Activated T-cell treated with anti-CD3 and anti-CD28 coated beads, Interleukin-2, amount 50 U/mL, for 24 hours (primary cell): ENCODE results near the gene RIPK3.
A peak's percentile ranks its signal among the peaks of the same experiment; 100 is the strongest.

Experiments
- DNase-seq: peaks from one replicate; pipeline ENCODE4 v3.0.0-alpha.2; 2020
- H3K27ac Mint-ChIP-seq: 2 replicates; pipeline ENCODE4 v1.8.0; 2020; ENCODE audit warnings: mild to moderate bottlenecking, mixed read lengths
- H3K27me3 Mint-ChIP-seq: 2 replicates; pipeline ENCODE4 v1.8.0; 2020; ENCODE audit warnings: mixed read lengths
- H3K36me3 Mint-ChIP-seq: 2 replicates; pipeline ENCODE4 v1.8.0; 2020; ENCODE audit warnings: low read depth, mixed read lengths
- H3K4me1 Mint-ChIP-seq: 2 replicates; pipeline ENCODE4 v1.8.0; 2020; ENCODE audit warnings: low read depth, mixed read lengths
- H3K4me3 Mint-ChIP-seq: 2 replicates; pipeline ENCODE4 v1.8.0; 2020; ENCODE audit warnings: mild to moderate bottlenecking, moderate library complexity, mixed read lengths
- H3K9me3 Mint-ChIP-seq: 2 replicates; pipeline ENCODE4 v1.8.0; 2020; ENCODE audit warnings: mixed read lengths

The RIPK3 gene

GRCh38 chr14:24298892-24299254, 40.9 kb downstream of the RIPK3 start:
- Mint-ChIP-seq H3K9me3 (no peaks in the 10 kb centered on the region), H3K4me1 (peaks cover 60% of the 10 kb centered on the region)

GRCh38 chr14:24297190-24297964, 42.4 kb downstream of the RIPK3 start:
- H3K36me3 Mint-ChIP-seq = peaks cover 67% of the 10 kb centered on the region
- H3K27ac Mint-ChIP-seq = peak overlapping the region; percentile 79
- peaks cover 58% of the 10 kb centered on the region for H3K4me1 Mint-ChIP-seq
- no peak overlapping the region for H3K4me3 Mint-ChIP-seq
- no peak for DNase-seq
- H3K27me3 Mint-ChIP-seq = no peaks in the 10 kb centered on the region
- no peaks in the 10 kb centered on the region for H3K9me3 Mint-ChIP-seq

More at GRCh38 chr14:24298892-24299254, 40.9 kb downstream of the RIPK3 start:
- peak overlapping the region; percentile 96 for H3K27ac Mint-ChIP-seq
- peak overlapping the region; percentile 92 for H3K4me3 Mint-ChIP-seq
- H3K36me3 Mint-ChIP-seq = peaks cover 74% of the 10 kb centered on the region
- H3K27me3 Mint-ChIP-seq = no peaks in the 10 kb centered on the region
- DNase-seq = no peak

GRCh38 chr14:24296341-24297157, 43.2 kb downstream of the RIPK3 start:
- peak; percentile 74 for DNase-seq
- Mint-ChIP-seq H3K27me3 (no peaks in the 10 kb centered on the region), H3K36me3 (peaks cover 67% of the 10 kb centered on the region), H3K4me1 (peaks cover 50% of the 10 kb centered on the region), H3K4me3 (no peak overlapping the region), H3K9me3 (no peaks in the 10 kb centered on the region), H3K27ac (peak overlapping the region; percentile 79)

- no peaks in the 10 kb centered on the region for H3K27me3 Mint-ChIP-seq
- no peaks in the 10 kb centered on the region for H3K9me3 Mint-ChIP-seq
- no peak overlapping the region for H3K27ac Mint-ChIP-seq
- DNase-seq = no peak
- no peak overlapping the region for H3K4me3 Mint-ChIP-seq
- peaks cover 65% of the 10 kb centered on the region for H3K36me3 Mint-ChIP-seq
- peaks cover 51% of the 10 kb centered on the region for H3K4me1 Mint-ChIP-seq
These were observed 46.3 kb downstream of the RIPK3 start for GRCh38 chr14:24293525-24293924.

GRCh38 chr14:24292118-24292807, 47.5 kb downstream of the RIPK3 start:
- no peaks in the 10 kb centered on the region for H3K9me3 Mint-ChIP-seq
- peaks cover 66% of the 10 kb centered on the region for H3K36me3 Mint-ChIP-seq
- no peak for DNase-seq
- H3K27ac Mint-ChIP-seq = no peak overlapping the region
- no peak overlapping the region for H3K4me3 Mint-ChIP-seq
- peaks cover 46% of the 10 kb centered on the region for H3K4me1 Mint-ChIP-seq
- H3K27me3 Mint-ChIP-seq = no peaks in the 10 kb centered on the region

GRCh38 chr14:24291446-24292117, 48.2 kb downstream of the RIPK3 start:
- Mint-ChIP-seq H3K9me3 (no peaks in the 10 kb centered on the region), H3K27me3 (no peaks in the 10 kb centered on the region), H3K4me1 (peaks cover 39% of the 10 kb centered on the region), H3K4me3 (no peak overlapping the region), H3K27ac (no peak overlapping the region), H3K36me3 (peaks cover 65% of the 10 kb centered on the region)
- no peak for DNase-seq

GRCh38 chr14:24290746-24291145, 49.0 kb downstream of the RIPK3 start:
- Mint-ChIP-seq H3K27me3 (no peaks in the 10 kb centered on the region), H3K36me3 (peaks cover 56% of the 10 kb centered on the region), H3K9me3 (no peaks in the 10 kb centered on the region), H3K27ac (no peak overlapping the region), H3K4me1 (peaks cover 31% of the 10 kb centered on the region), H3K4me3 (no peak overlapping the region)
- no peak for DNase-seq

- Mint-ChIP-seq H3K4me1 (peaks cover 29% of the 10 kb centered on the region), H3K27me3 (no peaks in the 10 kb centered on the region), H3K9me3 (no peaks in the 10 kb centered on the region), H3K36me3 (peaks cover 47% of the 10 kb centered on the region), H3K27ac (peak overlapping the region; percentile 37), H3K4me3 (no peak overlapping the region)
- peak; percentile 61 for DNase-seq
These were observed 50.0 kb downstream of the RIPK3 start for GRCh38 chr14:24289649-24290280.

GRCh38 chr14:24286996-24287395, 52.8 kb downstream of the RIPK3 start:
- Mint-ChIP-seq H3K36me3 (peaks cover 28% of the 10 kb centered on the region), H3K4me1 (peaks cover 29% of the 10 kb centered on the region), H3K27ac (no peak overlapping the region), H3K4me3 (no peak overlapping the region), H3K27me3 (no peaks in the 10 kb centered on the region), H3K9me3 (no peaks in the 10 kb centered on the region)
- no peak for DNase-seq
